ENCODE data around the gene LRRC8B.

- no peak for TF ChIP-seq EZH2phosphoT487 (IDR thresholded peaks at IDR 0.05; ENCODE audit: low read depth, severe bottlenecking, unreplicated experiment)
- no peak for TF ChIP-seq CTCF (IDR thresholded peaks at IDR 0.05; ENCODE audit: poor library complexity)
- no peak for TF ChIP-seq EZH2 (IDR thresholded peaks at IDR 0.05; ENCODE audit: borderline replicate concordance)
Measured at GRCh38 chr1:89624715-89625323, 100.2 kb downstream of the LRRC8B start.

Data from hepatocyte (in vitro differentiated cells).